GM11168 (cell line): Measurements from ENCODE around the gene CCDC134.

Source experiments
- in situ Hi-C: fragments of 300-500 bp; cut with MboI; formaldehyde crosslinking; loops from one replicate; pipeline ENCODE4 v1.12.0; 2022; ENCODE audit warnings: low sequenced_read_pairs; ENCODE audit not compliant: unreplicated experiment

CCDC134 gene

DNA sequence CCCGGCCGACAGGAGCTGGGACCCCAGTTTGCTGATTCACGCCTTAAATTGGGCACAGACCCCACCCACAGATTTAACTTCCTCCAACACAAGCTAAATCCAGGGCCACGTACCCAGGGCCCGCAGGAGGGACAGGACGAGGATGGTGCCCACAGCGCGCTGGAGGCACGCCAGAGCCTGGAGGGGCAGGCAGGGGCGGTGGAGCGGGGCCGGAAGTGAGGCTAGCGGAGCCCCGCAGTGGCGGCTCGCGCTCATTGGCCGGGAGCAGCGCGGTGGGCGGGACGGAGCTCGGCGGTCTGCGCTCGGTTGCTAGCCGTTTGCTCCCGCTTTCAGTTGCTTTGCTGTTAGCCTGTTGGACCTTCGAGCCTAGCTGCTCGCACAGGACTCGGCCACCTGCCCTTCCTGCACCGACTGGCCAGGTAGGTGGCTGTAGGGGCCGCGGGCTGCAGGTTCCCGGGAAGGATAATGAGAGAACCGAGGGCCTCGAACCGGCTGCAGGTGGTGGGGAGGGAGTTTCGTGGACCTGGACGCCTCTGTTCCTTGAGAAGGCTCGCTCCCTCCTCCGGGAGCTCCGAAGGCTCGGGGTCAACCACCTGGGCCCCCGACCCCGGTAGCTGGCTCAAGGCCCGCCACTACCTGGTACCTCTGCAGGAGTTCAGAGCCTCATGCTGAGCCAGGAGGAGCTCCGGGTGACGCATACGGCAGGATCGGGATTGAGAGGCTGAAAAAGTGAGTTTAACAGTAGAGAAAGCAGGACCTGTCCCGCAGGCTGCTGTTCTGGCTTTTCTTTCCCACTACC, at the start of gene CCDC134:
TSS of gene CCDC134 (plus strand) at position 332 of the 799 bp plus-strand sequence. CDS start 8,212 bp downstream, outside the sequence.
- in situ Hi-C loops: no loop called here

DNA sequence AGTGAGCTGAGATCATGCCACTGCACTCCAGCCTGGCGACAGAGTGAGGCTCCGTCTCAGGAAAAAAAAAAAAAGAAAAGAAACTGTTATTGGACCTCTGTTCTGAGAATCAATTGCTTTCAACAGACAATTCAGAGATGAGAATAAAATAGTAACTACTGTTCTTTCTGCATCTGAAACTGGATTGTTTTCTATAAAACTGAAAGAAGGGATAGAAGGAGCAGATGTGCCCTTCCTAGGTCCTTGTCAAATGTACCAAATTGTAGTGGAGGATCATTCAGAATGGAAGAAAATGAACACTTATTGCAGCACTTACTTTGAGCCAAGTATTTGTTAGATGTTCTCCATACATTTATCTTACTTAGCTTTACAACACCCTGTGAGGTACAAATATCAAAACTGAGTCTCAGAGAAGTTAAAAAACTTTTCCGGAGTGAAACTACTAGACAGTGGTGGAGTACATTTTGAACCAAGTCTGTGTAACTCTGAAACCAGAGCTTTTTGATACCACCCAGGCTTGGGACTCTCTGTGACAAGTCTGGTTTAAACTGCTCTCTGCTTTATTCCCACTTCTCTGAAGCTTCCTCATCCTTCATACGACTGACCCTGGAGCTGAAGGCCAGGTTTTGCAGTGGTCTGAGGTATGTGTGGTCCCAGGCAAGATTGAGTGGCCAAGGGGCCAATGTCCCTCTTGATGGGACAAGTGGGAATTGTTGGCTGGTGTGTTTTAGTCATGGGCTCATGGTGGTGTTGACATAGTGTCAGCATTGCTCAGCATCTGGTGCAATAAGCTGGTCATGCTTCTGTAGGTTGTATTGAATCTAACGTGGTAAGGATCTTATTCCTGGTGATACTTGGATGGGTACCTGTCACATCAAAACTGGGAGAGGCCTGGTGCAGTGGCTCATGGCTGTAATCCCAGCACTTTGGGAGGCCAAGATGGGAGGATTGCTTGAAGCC, 48.2 kb upstream of the CCDC134 start:
- in situ Hi-C loops: no loop called here

DNA sequence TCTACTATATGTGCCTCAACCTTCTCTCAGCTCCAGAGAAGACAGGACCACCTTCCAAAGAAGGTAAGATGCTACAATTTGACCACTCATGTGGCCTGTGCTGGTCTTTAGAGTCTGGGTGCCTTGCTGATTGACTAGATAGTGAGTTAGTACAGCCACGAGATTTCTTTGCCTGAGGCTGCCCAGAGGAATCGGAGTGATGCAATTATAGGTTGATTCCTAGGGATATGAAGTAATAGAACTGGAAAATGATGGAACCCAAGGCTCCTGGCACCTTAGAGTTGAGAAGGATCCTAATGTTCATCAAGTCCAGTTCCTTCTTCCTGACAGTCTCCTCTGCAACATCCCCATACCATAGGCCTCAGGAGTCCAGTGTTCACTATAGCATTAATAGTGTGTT, 46.5 kb upstream of the CCDC134 start:
- in situ Hi-C loops: no loop called here

DNA sequence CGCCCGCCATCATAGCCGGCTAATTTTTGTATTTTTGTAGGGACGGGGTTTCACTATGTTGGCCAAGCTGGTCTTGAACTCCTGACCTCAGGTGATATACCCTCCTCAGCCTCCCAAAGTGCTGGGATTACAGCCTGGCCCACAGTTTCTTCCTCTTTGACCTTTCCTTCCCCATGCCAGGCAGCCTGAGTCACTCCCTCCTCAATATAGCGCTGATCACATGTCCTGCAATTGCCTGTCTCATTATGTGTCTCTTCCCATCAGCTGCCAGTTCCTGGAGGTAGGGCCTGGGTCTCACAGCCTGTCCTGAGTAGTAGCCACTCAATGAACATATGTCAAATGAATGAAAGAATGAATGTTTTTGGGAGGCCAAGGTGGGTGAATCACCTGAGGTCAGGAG, 43.0 kb upstream of the CCDC134 start:
- in situ Hi-C loops: no loop called here

DNA sequence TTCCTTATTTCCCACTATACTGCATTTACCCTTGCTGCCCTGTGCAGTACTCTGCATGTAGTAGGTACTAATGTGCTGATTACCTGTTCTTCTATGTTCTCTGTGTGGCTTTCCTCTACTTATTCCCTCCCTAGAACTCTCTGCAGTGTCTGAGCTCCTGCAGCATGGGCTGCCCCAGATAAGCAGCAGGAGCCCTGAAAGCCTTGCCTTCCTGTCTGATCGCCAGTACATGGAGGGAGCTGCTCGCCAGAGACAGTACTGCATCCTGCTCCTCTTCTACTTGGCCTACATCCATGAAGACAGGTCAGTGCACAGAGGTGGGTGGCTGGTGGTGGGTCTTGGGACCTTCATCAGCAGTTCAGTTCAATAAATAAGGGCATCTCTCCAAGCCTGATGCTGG, 42.2 kb upstream of the CCDC134 start:
- in situ Hi-C loops: no loop called here

DNA sequence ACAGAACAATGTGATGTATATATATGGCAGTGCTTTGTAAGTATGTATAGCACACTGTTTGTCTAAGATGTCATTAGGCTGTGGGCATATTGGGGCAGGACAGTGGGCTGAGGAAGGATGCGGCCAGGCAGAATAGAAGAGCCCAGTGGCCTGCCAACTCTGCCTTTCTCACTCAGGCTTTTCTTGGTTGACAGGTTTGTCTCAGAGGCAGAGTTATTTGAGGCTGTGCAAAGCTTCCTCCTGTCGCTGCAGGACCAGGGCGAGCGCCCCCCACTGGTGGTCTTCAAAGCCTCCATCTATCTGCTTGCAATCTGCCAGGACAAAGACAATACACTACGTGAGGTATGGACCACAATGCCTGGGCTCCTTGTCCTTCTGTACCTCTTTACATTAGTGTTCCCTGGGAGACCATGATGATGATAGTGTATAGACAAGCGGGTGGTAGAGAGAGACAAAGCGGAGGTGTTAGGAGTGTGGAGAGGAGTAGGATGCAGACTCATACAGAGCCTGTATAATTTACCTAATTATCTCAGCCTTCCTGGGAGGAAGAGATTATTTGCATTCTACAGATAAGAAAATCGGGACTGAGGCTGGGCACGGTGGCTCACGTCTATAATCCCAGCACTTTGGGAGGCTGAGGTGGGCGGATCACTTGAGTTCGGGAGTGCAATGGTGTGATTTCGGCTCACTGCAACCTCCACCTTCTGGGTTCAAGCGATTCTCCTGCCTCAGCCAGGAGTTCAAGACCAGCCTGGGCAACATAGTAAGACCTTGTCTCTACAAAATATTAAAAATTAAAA, 37.3 kb upstream of the CCDC134 start:
- in situ Hi-C loops: no loop called here

DNA sequence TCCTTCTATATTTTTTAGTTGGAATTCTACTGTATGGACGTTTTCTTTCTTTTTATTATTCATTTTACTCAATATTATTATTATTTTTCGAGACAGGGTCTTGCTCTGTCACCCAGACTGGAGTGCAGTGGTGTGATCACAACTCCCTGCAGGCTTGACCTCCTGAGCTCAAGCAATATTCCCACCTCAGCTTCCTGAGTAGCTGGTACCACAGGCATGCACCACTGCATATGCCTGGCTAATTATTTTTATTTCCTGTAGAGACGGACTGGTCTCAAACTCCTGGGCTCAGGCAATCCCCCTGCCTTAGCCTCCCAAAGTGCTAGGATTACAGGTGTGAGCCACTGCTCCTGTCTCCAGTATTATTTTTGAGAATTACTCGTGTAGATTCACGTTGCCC, 34.0 kb upstream of the CCDC134 start:
- in situ Hi-C loops: no loop called here

DNA sequence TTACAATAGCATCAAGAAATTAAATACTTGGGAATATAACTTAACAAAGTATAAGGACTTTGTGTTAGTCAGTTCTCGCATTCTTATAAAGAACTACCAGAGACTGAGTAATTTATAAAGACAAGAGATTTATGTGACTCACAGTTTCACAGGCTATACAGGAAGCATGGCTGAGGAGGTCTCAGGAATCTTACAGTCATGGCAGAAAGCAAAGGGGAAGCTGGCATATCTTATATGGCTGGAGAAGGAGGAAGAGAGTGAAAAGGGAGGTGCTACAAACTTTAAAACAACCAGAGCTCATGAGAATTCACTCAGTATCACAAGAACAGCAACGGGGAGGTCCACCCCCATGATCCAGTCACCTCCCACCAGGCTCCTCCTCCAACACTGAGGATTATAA, 32.0 kb upstream of the CCDC134 start:
- in situ Hi-C loops: no loop called here

DNA sequence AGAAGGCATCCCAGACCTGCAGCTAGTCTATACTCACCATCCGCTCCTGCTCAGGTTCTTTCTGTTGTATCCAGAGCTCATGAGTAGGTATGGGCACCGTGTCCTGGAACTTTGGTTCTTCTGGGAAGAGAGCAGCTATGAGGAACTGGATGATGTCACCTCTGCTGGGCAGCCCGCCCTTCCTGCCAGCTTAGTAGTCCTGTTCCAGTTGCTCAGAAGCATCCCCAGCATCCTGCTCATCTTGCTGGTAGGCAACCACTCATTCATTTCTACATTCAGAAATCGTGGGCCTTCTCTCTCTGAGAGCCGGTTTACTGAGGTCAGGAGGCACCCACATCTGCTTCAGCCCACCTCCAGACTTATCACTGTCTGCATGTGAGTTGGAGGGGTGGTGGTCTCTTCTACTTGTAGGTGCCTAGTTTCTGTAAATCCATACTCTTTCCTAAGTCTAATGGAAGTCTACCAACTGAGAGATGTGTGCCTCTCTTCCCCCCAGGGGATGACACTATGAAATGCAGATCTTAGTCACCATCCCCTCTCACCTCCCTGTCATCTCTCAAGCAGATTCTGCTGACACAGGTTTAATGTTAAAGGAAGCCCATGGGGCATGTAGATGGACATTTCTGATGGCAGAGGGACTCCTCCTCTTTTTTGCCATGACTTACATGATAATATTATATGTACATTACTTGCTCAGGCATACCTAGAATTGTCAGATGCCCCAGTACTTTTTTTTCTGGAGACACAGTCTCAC, 29.6 kb upstream of the CCDC134 start:
- in situ Hi-C loops: no loop called here

DNA sequence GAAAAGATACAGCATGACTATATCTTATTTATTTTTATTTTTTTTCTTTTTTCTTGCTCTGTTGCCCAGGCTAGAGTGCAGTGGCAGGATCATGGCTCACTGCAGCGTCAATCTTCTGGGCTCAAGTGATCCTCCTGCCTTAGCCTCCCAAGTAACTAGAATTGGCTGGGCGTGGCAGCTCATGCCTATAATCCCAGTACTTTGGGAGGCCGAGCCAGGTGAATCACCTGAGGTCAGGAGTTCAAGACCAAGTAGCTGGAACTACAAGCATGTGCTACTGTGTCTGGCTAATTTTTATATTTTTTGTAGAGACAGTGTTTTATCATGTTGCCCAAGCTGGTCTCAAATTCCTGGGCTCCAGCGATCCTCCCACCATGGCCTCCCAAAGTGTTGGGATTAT, 28.3 kb upstream of the CCDC134 start:
- in situ Hi-C loops: no loop called here

DNA sequence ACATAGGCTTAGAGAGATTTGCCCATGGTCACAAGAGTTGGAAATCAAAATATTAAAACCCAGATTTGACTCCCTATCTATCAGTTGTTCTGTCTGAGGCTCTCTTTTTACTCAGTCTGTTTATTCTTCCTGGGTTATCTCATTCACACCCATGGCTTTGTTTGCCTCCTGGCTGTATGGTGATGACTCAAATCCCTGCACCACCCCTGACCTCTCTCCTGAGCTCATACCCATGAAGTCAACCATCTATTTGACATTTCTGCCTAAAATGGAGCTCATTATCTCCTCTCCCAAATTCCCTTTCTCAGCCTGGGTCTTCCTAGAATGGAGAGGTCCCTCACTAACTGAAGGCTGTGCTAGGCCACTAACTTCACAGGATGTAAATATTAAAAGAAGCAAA, 27.8 kb upstream of the CCDC134 start:
- in situ Hi-C loops: no loop called here

DNA sequence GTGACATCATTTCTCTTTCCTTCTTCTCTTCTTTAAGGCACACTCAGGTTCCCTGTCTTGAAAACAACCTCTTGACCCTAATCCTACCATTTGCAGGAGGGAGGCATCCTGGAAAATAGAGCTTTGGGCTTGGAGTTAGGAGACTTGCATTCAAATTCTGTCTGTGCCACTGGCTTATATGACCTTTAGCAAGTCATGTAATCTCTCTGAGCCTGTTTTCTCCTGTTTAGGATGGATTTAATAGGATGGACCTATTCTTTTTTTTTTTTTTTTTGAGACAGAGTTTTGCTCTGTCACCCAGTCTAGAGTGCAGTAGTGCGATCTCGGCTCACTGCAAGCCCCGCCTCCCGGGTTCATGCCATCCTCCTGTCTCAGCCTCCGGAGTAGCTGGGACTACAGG, 25.1 kb upstream of the CCDC134 start:
- in situ Hi-C loops: no loop called here

DNA sequence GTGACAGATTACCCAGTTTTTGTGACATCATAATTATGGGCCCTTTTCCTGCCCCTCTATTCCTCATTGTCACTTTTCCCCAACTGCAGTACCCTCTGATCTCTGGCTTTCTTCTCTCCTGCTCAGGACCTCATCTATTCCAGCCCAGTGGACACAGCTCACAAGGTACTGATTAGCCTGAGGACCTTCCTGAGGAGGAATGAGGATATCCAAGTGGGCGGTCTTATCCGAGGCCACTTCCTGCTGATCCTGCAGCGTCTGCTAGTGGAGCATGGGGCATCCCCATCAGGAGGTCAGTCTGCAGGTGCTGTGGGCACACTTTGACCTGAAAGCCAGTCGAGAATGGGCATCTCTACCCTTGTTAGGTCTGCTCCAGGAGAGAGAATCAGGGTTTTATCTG, 24.5 kb upstream of the CCDC134 start:
- in situ Hi-C loops: no loop called here

DNA sequence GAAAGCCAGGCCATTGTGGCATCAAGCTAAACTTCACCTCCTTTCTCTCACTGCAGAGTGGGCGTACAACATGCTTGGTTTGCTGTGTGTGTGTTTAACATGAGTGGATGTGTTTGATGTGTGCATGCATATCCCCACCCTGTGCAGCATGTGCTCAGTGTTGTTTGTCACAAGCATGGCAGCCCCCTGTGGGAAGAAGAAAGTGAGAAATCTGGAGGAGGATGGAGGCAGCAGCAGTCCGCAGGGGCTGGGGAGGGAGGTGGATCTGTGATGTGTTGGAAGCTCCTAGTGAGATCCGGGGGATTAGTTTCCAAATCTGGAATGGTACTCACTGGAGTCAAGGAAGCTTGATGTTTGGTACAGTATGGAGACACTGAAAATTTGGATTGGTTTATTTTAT, 24.1 kb upstream of the CCDC134 start:
- in situ Hi-C loops: no loop called here

DNA sequence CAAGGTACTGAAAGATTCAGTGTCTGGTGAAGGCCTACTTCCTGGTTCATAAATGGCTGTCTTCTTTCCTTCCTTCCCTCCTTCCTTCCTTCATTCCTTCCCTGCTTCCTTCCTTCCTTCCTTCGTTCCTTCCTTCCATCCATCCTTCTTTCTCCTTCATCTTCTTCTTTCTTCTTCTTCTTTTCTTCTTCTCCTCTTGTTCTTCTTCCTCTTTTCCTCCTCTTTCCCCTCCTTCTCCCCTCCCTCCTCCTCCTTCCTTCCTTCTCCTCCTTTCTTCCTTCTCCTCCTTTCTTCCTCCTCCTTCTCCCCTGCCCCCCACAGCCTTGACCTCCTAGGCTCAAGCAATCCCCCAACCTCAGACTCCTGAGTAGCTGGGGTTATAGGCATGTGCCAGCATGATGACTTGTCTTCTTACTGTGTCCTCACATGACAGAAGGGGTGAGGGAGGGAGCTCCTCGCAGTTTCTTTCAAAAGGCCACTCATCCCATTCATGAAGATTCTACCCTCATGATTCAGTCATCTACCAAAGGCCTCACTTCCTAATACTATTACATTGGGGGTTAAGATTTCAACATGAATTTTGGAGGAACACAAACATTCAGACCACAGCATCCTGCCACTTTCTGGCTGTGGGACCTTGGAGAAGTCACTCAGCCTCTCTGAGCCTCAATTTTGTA, 22.6 kb upstream of the CCDC134 start:
- in situ Hi-C loops: no loop called here

DNA sequence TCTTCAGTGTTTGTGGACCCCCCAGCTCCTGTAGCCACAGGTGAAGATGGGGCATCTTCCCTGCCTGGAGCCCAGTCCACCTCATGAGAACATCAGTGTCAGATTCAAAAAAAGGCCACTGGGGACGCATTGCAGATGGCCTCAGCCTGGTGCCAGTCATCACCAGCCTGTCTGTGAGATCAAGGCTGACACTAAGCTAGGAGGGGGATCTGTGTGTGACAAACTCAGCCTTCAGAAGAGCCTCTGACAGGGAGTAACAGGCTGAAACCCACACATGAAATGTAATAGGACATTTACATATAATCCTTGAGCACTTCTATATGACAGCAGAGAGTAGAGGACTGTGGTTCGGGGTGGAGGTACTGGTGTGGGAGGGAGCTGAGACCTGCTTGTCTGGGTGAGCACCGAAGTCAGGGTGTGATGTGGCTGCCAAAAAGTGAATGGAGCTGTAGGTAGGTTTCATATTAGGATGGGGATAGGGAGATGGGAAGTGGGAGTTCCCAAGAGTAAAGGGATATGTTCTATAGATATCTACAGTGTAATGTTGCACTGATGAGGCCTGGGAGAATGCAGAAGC, 20.5 kb upstream of the CCDC134 start:
- in situ Hi-C loops: loop anchor here (10.0 kb wide), 1 partner anchor 85 kb away; the partner anchor contains the start of gene MEI1

DNA sequence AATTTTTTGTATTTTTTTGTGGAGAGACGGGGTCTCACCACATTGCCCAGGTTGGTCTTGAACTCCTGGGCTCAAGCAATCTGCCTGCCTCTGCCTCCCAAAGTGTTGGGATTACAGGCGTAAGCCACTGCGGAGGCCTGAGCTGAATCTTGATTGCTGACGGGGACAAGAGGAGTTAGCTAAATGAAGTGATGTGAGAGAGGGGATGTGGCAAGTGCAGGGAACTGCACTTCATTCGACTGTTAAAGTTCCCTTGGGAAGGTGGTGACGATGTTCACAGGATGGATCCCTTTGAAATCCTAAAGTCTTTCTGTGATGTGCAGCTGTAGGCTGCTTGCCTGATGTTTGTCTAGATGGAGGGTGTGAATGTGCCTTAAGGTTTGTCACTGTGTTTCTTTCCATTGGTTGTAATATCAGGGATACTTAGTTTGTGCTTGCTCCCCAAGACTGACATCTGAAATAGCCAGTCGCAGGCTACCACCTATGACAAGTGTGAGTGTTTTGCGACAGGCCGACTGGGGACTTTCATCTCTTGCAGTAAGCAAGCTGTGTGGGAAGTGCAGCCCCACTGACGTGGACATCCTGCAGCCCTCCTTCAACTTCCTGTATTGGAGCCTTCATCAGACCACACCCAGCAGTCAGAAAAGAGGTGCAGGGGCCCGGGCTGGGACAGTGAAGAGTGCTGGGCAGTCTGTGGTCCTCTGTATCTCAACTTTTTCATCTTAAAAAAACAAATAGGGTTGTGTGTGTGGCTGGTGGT, 19.6 kb upstream of the CCDC134 start:
- in situ Hi-C loops: loop anchor here (10.0 kb wide), 1 partner anchor 86 kb away; the partner anchor contains the start of gene MEI1

DNA sequence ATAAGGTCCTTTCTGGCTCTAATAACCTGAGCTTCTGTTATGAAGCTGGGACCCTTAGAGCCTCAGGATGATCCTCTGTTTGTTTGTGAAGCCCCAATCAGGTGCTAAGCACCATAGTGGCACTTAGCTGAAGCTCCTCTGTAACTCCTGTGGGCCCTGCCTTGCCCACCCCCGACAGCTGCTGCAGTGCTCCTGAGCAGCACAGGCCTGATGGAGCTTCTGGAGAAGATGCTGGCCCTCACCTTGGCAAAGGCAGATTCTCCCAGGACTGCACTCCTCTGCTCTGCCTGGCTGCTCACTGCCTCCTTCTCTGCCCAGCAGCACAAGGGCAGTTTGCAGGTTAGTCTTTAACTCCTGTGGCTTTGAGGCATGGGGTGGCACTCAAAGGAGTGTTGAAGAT, 19.0 kb upstream of the CCDC134 start:
- in situ Hi-C loops: loop anchor here (10.0 kb wide), 1 partner anchor 87 kb away; the partner anchor contains the start of gene MEI1
